ENCODE results near the gene TMEM150C.

DNA sequence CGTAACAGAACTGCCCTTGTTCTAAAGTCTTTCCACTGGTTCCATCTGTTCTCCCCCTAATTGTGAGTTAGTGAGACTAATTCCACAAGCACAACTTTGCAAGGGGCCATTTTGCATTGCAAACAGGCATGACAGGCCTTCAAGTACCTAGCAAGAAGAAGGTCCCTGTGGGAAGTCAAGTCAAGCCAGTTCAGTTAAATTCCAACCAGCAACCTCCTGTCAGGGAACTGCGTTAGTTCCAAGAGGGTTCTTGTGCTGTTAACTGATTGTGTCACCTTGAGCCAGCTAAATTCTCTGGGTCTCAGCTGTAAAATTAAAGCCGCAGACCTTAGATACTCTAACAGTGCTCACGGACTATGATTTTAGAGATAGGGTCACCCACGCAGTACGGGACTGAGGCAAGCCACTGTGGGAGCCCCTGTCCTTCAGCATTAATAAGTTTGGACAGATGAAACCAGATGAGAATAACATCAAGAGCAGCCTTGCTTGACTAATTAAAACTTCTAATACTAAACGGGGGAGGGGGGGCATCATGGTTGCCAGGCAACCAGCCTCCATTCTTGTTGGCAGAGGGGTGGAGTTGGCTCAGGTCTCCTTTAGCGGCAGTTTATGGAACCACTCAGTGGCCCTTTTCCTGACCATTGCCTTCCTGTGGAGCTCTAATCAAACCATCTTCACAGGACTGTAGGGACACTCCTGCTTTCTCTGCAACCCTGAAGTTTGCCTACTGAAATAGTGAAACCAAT is 24.1 kb upstream of the TMEM150C start:
- TF ChIP-seq POLR2A (IDR thresholded peaks at IDR 0.05), result no peak
- TF ChIP-seq, protein P1, sequence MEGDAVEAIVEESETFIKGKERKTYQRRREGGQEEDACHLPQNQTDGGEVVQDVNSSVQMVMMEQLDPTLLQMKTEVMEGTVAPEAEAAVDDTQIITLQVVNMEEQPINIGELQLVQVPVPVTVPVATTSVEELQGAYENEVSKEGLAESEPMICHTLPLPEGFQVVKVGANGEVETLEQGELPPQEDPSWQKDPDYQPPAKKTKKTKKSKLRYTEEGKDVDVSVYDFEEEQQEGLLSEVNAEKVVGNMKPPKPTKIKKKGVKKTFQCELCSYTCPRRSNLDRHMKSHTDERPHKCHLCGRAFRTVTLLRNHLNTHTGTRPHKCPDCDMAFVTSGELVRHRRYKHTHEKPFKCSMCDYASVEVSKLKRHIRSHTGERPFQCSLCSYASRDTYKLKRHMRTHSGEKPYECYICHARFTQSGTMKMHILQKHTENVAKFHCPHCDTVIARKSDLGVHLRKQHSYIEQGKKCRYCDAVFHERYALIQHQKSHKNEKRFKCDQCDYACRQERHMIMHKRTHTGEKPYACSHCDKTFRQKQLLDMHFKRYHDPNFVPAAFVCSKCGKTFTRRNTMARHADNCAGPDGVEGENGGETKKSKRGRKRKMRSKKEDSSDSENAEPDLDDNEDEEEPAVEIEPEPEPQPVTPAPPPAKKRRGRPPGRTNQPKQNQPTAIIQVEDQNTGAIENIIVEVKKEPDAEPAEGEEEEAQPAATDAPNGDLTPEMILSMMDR (IDR thresholded peaks at IDR 0.05), result no peak
- no peak for TF ChIP-seq EP300 (IDR thresholded peaks at IDR 0.05)
